Adipocyte (in vitro differentiated cells): Measurements from ENCODE around the gene DHRSX.
A peak's percentile ranks its signal among the peaks of the same experiment; 100 is the strongest.
"Not testable (repeated sequence)": the region's sequence is repeated elsewhere in the genome, so short reads cannot be mapped to it uniquely, and the experiment has no call there.

Experiments
- DNase-seq: peaks from one replicate; pipeline ENCODE4 v3.0.0-alpha.2; 2015; ENCODE audit warnings: low read depth
- H3K27me3 ChIP-seq: replicated peaks from 2 replicates; pipeline ENCODE4 v1.7.0; 2013; ENCODE audit warnings: mild to moderate bottlenecking, low read length, moderate library complexity; ENCODE audit not compliant: control insufficient read depth, insufficient read depth
- H3K36me3 ChIP-seq: 2 replicates; pipeline ENCODE4 v1.7.0; 2013; ENCODE audit warnings: low read length, mild to moderate bottlenecking, moderate library complexity; ENCODE audit not compliant: control insufficient read depth, insufficient read depth, severe bottlenecking
- H3K4me1 ChIP-seq: 2 replicates; pipeline ENCODE4 v1.7.0; 2013; ENCODE audit warnings: mild to moderate bottlenecking, low read length, moderate library complexity; ENCODE audit not compliant: control insufficient read depth, insufficient read depth
- H3K4me3 ChIP-seq: 2 replicates; pipeline ENCODE4 v1.7.0; 2013; ENCODE audit warnings: mild to moderate bottlenecking, low read length, moderate library complexity
- H3K9ac ChIP-seq: 2 replicates; pipeline ENCODE4 v1.7.0; 2013; ENCODE audit warnings: mild to moderate bottlenecking, low read length, moderate library complexity
- H3K9me3 ChIP-seq: 2 replicates; pipeline ENCODE4 v1.7.0; 2013; ENCODE audit warnings: mild to moderate bottlenecking, low read length, moderate library complexity; ENCODE audit not compliant: control insufficient read depth

DHRSX gene

GRCh38 chrX:2460821-2461710 is 39.7 kb downstream of the DHRSX start:
- H3K4me3 ChIP-seq, H3K27me3 ChIP-seq, H3K9me3 ChIP-seq, H3K36me3 ChIP-seq, DNase-seq, H3K4me1 ChIP-seq, H3K9ac ChIP-seq: not testable (repeated sequence)

- not testable (repeated sequence) for H3K9ac ChIP-seq, H3K27me3 ChIP-seq, H3K4me1 ChIP-seq, H3K4me3 ChIP-seq, H3K36me3 ChIP-seq, DNase-seq, H3K9me3 ChIP-seq
These were observed 40.7 kb downstream of the DHRSX start for GRCh38 chrX:2460048-2460447.

- no peaks in the 10 kb centered on the region for H3K9me3 ChIP-seq
- no peak for DNase-seq
- H3K9ac ChIP-seq: no peak overlapping the region
- H3K4me3 ChIP-seq: no peak overlapping the region
- H3K4me1 ChIP-seq: peaks cover 2% of the 10 kb centered on the region
- no peaks in the 10 kb centered on the region for H3K36me3 ChIP-seq
- no peaks in the 10 kb centered on the region for H3K27me3 ChIP-seq
These were observed 42.5 kb downstream of the DHRSX start for GRCh38 chrX:2458309-2458708.

- no peak overlapping the region for H3K4me3 ChIP-seq
- no peaks in the 10 kb centered on the region for H3K36me3 ChIP-seq
- H3K9ac ChIP-seq: no peak overlapping the region
- DNase-seq: no peak
- peaks cover 2% of the 10 kb centered on the region for H3K4me1 ChIP-seq
- H3K27me3 ChIP-seq: no peaks in the 10 kb centered on the region
- H3K9me3 ChIP-seq: no peaks in the 10 kb centered on the region
These were observed 43.3 kb downstream of the DHRSX start for GRCh38 chrX:2457289-2458133.

GRCh38 chrX:2456091-2456490 is 44.7 kb downstream of the DHRSX start:
- not testable (repeated sequence) for H3K4me3 ChIP-seq, H3K4me1 ChIP-seq, DNase-seq, H3K9ac ChIP-seq, H3K27me3 ChIP-seq, H3K9me3 ChIP-seq, H3K36me3 ChIP-seq

- DNase-seq, H3K4me1 ChIP-seq, H3K27me3 ChIP-seq, H3K36me3 ChIP-seq, H3K4me3 ChIP-seq, H3K9me3 ChIP-seq, H3K9ac ChIP-seq: not testable (repeated sequence)
These were observed 46.2 kb downstream of the DHRSX start for GRCh38 chrX:2454620-2455019.

- H3K4me1 ChIP-seq: peaks cover 5% of the 10 kb centered on the region
- no peaks in the 10 kb centered on the region for H3K9me3 ChIP-seq
- H3K27me3 ChIP-seq: no peaks in the 10 kb centered on the region
- H3K9ac ChIP-seq: no peak overlapping the region
- no peak for DNase-seq
- H3K36me3 ChIP-seq: no peaks in the 10 kb centered on the region
- no peak overlapping the region for H3K4me3 ChIP-seq
These were observed 48.0 kb downstream of the DHRSX start for GRCh38 chrX:2452799-2453198.

- no peaks in the 10 kb centered on the region for H3K36me3 ChIP-seq
- no peak for DNase-seq
- peaks cover 5% of the 10 kb centered on the region for H3K4me1 ChIP-seq
- H3K9ac ChIP-seq: no peak overlapping the region
- H3K4me3 ChIP-seq: no peak overlapping the region
- no peaks in the 10 kb centered on the region for H3K27me3 ChIP-seq
- no peaks in the 10 kb centered on the region for H3K9me3 ChIP-seq
These were observed 48.4 kb downstream of the DHRSX start for GRCh38 chrX:2452317-2452784.

- peak overlapping the region; percentile 31 for H3K4me3 ChIP-seq
These were observed 49.1 kb downstream of the DHRSX start for GRCh38 chrX:2451501-2452316.

GRCh38 chrX:2450681-2451080 is 50.1 kb downstream of the DHRSX start:
- DNase-seq: no peak
- Histone ChIP-seq H3K9ac (no peak overlapping the region), H3K4me1 (peaks cover 5% of the 10 kb centered on the region), H3K27me3 (no peaks in the 10 kb centered on the region), H3K36me3 (no peaks in the 10 kb centered on the region), H3K4me3 (no peak overlapping the region), H3K9me3 (no peaks in the 10 kb centered on the region)

More at GRCh38 chrX:2451501-2452316, 49.1 kb downstream of the DHRSX start:
- Histone ChIP-seq H3K9ac (no peak overlapping the region), H3K27me3 (no peaks in the 10 kb centered on the region), H3K36me3 (no peaks in the 10 kb centered on the region), H3K4me1 (peaks cover 5% of the 10 kb centered on the region), H3K9me3 (no peaks in the 10 kb centered on the region)
- DNase-seq: no peak
